ENCODE measurements around the gene ZNF280C. TPM values are rescaled to one million over a fixed set of nuclear protein-coding genes. Genes with fewer than 3 reads are reported as not detected.

The ZNF280C gene
- total RNA-seq, 1 donor from 2014 or later, result 5.1 TPM

GRCh38 chrX:130162094-130162735, 106.5 kb downstream of the ZNF280C start:
- peaks cover 13% of the 10 kb centered on the region for H3K4me1 ChIP-seq
- ATAC-seq (no peak), DNase-seq (no peak)
- H3K27ac ChIP-seq, result no peak overlapping the region
- H3K4me3 ChIP-seq, result no peak overlapping the region
- intact Hi-C loops (cut with DNase I), result no loop called here
- TF ChIP-seq CTCF (IDR thresholded peaks at IDR 0.05), result no peak
- no peaks in the 10 kb centered on the region for H3K36me3 ChIP-seq
- H3K27me3 ChIP-seq, result no peaks in the 10 kb centered on the region
- no peaks in the 10 kb centered on the region for H3K9me3 ChIP-seq

- intact Hi-C loops (cut with DNase I), result no loop called here
- TF ChIP-seq CTCF (IDR thresholded peaks at IDR 0.05), result no peak
- H3K9me3 ChIP-seq, result no peaks in the 10 kb centered on the region
- H3K4me3 ChIP-seq, result no peak overlapping the region
- H3K27ac ChIP-seq, result no peak overlapping the region
- ATAC-seq, result no peak
- no peaks in the 10 kb centered on the region for H3K27me3 ChIP-seq
- no peak for DNase-seq
- H3K4me1 ChIP-seq, result peaks cover 7% of the 10 kb centered on the region
- no peaks in the 10 kb centered on the region for H3K36me3 ChIP-seq
These were observed 108.9 kb downstream of the ZNF280C start for GRCh38 chrX:130159776-130160175.

- no peaks in the 10 kb centered on the region for H3K27me3 ChIP-seq
- no peak for ATAC-seq
These were observed 110.4 kb downstream of the ZNF280C start for GRCh38 chrX:130158311-130158710.

GRCh38 chrX:130155564-130155963, 113.1 kb downstream of the ZNF280C start:
- no peaks in the 10 kb centered on the region for H3K4me1 ChIP-seq
- no peak for DNase-seq
- no peaks in the 10 kb centered on the region for H3K36me3 ChIP-seq
- no peak for ATAC-seq
- H3K9me3 ChIP-seq, result no peaks in the 10 kb centered on the region
- no peak overlapping the region for H3K4me3 ChIP-seq
- H3K27me3 ChIP-seq, result no peaks in the 10 kb centered on the region
- intact Hi-C loops (cut with DNase I), result no loop called here
- no peak overlapping the region for H3K27ac ChIP-seq
- no peak for TF ChIP-seq CTCF (IDR thresholded peaks at IDR 0.05)

More at GRCh38 chrX:130158311-130158710, 110.4 kb downstream of the ZNF280C start:
- H3K9me3 ChIP-seq, result no peaks in the 10 kb centered on the region
- no peak overlapping the region for H3K27ac ChIP-seq
- no peaks in the 10 kb centered on the region for H3K4me1 ChIP-seq
- DNase-seq, result no peak
- H3K4me3 ChIP-seq, result no peak overlapping the region
- TF ChIP-seq CTCF (IDR thresholded peaks at IDR 0.05), result no peak
- no peaks in the 10 kb centered on the region for H3K36me3 ChIP-seq
- intact Hi-C loops (cut with DNase I), result no loop called here

Other genes starting within 250 kb of the ZNF280C start
- 23.8 TPM for gene ELF4, start 158.4 kb downstream of the ZNF280C start, total RNA-seq
- 23.2 TPM for gene AIFM1, start 103.1 kb downstream of the ZNF280C start, total RNA-seq
- 0.75 TPM for gene RAB33A, start 96.9 kb downstream of the ZNF280C start, total RNA-seq
- gene SLC25A14, start 71.0 kb upstream of the ZNF280C start, total RNA-seq, result 8.0 TPM
- gene GPR119, start 116.8 kb upstream of the ZNF280C start, total RNA-seq, result not detected
- 16.0 TPM for gene RBMX2, start 133.1 kb upstream of the ZNF280C start, total RNA-seq